Panc1 (cell line): Measurements from ENCODE around the gene C11orf54. TPM values are rescaled to one million over a fixed set of nuclear protein-coding genes. Genes with fewer than 3 reads are reported as not detected.

ENCODE experiments used
- ATAC-seq: fragments of 200-7000 bp; cut with Tn5 transposase; 2 replicates; pipeline ENCODE4 v1.9.1; 2020; ENCODE audit warnings: mild to moderate bottlenecking, moderate library complexity
- BruUV-seq: library from RNA; stranded (reverse); fragments of 400-500 nt; replicated peaks from 2 replicates; lab custom pipeline; 2021; lab: Mats Ljungman, UMichigan
- CTCF ChIA-PET: fragments of 300-600 bp; sonication (Branson Sonifier 250); formaldehyde crosslinking; loops from one replicate; lab custom pipeline; 2022; ENCODE audit warnings: antibody characterized with exemption; lab: Charles Lee
- POLR2A ChIA-PET: fragments of 300-600 bp; sonication (Branson Sonifier 250); formaldehyde crosslinking; loops from one replicate; lab custom pipeline; 2022; ENCODE audit warnings: antibody characterized with exemption; lab: Charles Lee
- DNase-seq: peaks from one replicate; pipeline ENCODE4 v3.0.0-alpha.2; 2010; ENCODE audit warnings: low read depth, low spot score
- H3K27ac ChIP-seq: 2 replicates; pipeline ENCODE4 v1.5.1; 2011; ENCODE audit warnings: mild to moderate bottlenecking, low read length, inconsistent platforms
- H3K27me3 ChIP-seq: fragments of 200-500 bp; sonication (Bioruptor generic); 2 replicates; pipeline ENCODE4 v1.6.0; 2014; ENCODE audit warnings: low read length, inconsistent platforms; ENCODE audit not compliant: control insufficient read depth, insufficient read depth
- H3K36me3 ChIP-seq: fragments of 200-500 bp; sonication (Bioruptor generic); 2 replicates; pipeline ENCODE4 v1.5.1; 2014; ENCODE audit warnings: inconsistent platforms, mild to moderate bottlenecking, low read length, moderate library complexity; ENCODE audit not compliant: control insufficient read depth, insufficient read depth
- H3K4me1 ChIP-seq: 2 replicates; pipeline ENCODE4 v1.5.1; 2011; ENCODE audit warnings: inconsistent platforms, mild to moderate bottlenecking, low read length, moderate library complexity; ENCODE audit not compliant: control insufficient read depth, insufficient read depth
- H3K4me3 ChIP-seq, 2 experiments: 2 replicates each; pipeline ENCODE4 v1.5.1; 2011 to 2012; ENCODE audit warnings: low read depth in 2 of 2, low read length in 2 of 2, mild to moderate bottlenecking in 2 of 2, inconsistent platforms in 1 of 2, moderate library complexity in 1 of 2
- H3K9me3 ChIP-seq: fragments of 200-500 bp; sonication (Bioruptor generic); 2 replicates; pipeline ENCODE4 v1.5.1; 2014; ENCODE audit warnings: low read depth, mild to moderate bottlenecking, inconsistent platforms, low read length, moderate library complexity; ENCODE audit not compliant: control insufficient read depth, insufficient read depth
- POLR2AphosphoS5 ChIP-seq: IDR thresholded peaks from 2 replicates; pipeline ENCODE4 v1.6.1; 2012; ENCODE audit warnings: mild to moderate bottlenecking, low read depth, low read length, moderate library complexity
- SIN3A ChIP-seq: IDR thresholded peaks from 2 replicates; pipeline ENCODE4 v1.6.1; 2012; ENCODE audit warnings: low read depth, mild to moderate bottlenecking, low read length, moderate library complexity, borderline replicate concordance; ENCODE audit not compliant: insufficient read depth
- TCF7L2 ChIP-seq: IDR thresholded peaks from 2 replicates; pipeline ENCODE4 v1.6.1; 2011; ENCODE audit warnings: mild to moderate bottlenecking, low read depth, low read length, inconsistent platforms
- in situ Hi-C: cut with HindIII; loops from 2 replicates; pipeline ENCODE4 v1.10.0; 2016; ENCODE audit warnings: low sequenced_read_pairs, low pct_unique_long_range_greater_than_20kb
- intact Hi-C: fragments of 100-400 bp; cut with micrococcal nuclease; formaldehyde crosslinking; loops from one replicate; pipeline ENCODE4 v1.10.0; 2022; ENCODE audit not compliant: unreplicated experiment
- total RNA-seq: library from RNA; stranded (reverse); gene quantifications from one replicate; pipeline ENCODE4 v1.2.1, GENCODE V29; 2021; ENCODE audit not compliant: unreplicated experiment
- TF ChIP-seq, protein P1 (sequence below): fragments of 450-650 bp; IDR thresholded peaks from 2 replicates; pipeline ENCODE4 v1.5.1; 2017; ENCODE audit warnings: mild to moderate bottlenecking
- TF ChIP-seq, protein P2 (sequence below), 2 experiments: IDR thresholded peaks; 2 replicates each; pipeline ENCODE4 v1.6.1; 2011 to 2012; ENCODE audit warnings: low read depth in 2 of 2, control low read depth in 1 of 2, low read length in 1 of 2, mild to moderate bottlenecking in 1 of 2, moderate library complexity in 1 of 2; ENCODE audit not compliant: insufficient read depth in 1 of 2

Gene C11orf54
- total RNA-seq, 1 experiment from 2014 or later, result 31.0 TPM

DNA sequence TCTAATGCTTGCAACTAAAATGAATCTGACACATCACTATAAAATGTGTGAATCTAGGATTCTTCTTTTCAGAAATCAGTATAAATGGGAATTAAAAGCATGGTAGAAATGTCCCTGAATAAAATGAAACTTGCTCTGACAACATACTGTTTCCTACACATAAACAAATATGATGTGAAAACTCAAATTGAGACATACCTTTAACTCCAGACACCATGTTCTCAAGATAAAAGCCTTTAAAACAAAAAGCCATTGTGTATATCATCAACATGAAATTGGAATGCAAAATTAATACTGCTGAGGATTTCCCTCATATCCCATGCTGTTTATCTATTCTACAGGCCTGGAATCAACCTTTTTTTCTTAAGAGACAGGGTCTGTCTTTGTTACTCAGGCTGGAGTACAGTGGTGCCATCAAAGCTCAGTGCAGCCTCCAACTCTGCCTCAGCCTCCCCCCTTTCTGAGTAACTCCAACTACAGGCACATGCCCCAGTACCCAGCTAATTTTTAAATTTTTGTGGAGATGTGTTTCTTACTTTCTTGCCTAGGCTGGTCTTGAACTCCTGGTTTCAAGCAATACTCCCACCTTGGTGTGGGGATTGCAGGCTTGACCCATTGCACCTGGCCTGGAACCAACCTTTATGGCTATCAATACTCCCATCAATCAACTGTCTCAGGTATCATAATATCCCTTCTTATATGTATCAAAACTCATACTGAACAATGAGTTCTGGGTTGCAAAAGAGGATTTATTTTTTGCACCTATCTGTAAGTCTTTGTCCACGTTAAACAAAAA lies 6.8 kb upstream of the C11orf54 start:
- TF ChIP-seq, protein P1, sequence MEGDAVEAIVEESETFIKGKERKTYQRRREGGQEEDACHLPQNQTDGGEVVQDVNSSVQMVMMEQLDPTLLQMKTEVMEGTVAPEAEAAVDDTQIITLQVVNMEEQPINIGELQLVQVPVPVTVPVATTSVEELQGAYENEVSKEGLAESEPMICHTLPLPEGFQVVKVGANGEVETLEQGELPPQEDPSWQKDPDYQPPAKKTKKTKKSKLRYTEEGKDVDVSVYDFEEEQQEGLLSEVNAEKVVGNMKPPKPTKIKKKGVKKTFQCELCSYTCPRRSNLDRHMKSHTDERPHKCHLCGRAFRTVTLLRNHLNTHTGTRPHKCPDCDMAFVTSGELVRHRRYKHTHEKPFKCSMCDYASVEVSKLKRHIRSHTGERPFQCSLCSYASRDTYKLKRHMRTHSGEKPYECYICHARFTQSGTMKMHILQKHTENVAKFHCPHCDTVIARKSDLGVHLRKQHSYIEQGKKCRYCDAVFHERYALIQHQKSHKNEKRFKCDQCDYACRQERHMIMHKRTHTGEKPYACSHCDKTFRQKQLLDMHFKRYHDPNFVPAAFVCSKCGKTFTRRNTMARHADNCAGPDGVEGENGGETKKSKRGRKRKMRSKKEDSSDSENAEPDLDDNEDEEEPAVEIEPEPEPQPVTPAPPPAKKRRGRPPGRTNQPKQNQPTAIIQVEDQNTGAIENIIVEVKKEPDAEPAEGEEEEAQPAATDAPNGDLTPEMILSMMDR, result no peak
- TF ChIP-seq POLR2AphosphoS5, result peak; percentile 87
- Histone ChIP-seq H3K27ac (peak overlapping the region; percentile 49; the same call in 1 of the 2 replicates), H3K4me1 (peaks cover 63% of the 10 kb centered on the region), H3K4me3 (no peak overlapping the region), H3K9me3 (no peaks in the 10 kb centered on the region), H3K36me3 (peaks cover 98% of the 10 kb centered on the region), H3K27me3 (no peaks in the 10 kb centered on the region)
- in situ Hi-C loops (no loop called here), intact Hi-C loops (no loop called here)
- POLR2A ChIA-PET, result no interaction called here
- DNase-seq (no peak), ATAC-seq (no peak)
- no TSS peak for BruUV-seq
- CTCF ChIA-PET, result no interaction called here

DNA sequence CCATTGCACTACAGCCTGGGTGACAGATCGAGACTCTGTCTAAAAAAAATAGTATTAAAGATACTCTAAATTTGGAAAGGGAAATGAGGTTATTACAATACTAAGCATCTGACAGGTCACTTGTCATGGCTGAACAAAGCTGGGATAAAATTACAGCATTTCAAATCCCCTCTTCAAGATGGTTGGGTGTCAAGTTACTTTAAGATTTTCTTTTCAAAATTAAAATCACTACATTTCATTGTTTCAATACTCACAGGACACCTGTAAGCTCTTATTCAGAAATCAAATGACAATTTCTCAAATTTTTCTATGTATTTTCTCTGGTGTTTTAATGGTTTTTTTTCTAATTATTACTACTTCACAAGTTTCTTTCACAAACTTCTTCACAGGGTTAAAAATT lies 5.8 kb upstream of the C11orf54 start:
- ATAC-seq (no peak), DNase-seq (no peak)
- ChIA-PET CTCF (no interaction called here), POLR2A (no interaction called here)
- no TSS peak for BruUV-seq
- intact Hi-C loops, result no loop called here
- H3K36me3 ChIP-seq, result peaks cover 94% of the 10 kb centered on the region
- H3K4me3 ChIP-seq, result peak overlapping the region in 1 of 2 experiments; percentile 84; a peak in 1 of 4 replicates
- no peaks in the 10 kb centered on the region for H3K9me3 ChIP-seq
- peak overlapping the region; percentile 48; the same call in 1 of the 2 replicates for H3K27ac ChIP-seq
- H3K4me1 ChIP-seq, result peaks cover 63% of the 10 kb centered on the region
- no peaks in the 10 kb centered on the region for H3K27me3 ChIP-seq
- in situ Hi-C loops, result no loop called here
- no peak for TF ChIP-seq TCF7L2
- peak; percentile 33; the same call in 1 of the 2 replicates for TF ChIP-seq POLR2AphosphoS5

DNA sequence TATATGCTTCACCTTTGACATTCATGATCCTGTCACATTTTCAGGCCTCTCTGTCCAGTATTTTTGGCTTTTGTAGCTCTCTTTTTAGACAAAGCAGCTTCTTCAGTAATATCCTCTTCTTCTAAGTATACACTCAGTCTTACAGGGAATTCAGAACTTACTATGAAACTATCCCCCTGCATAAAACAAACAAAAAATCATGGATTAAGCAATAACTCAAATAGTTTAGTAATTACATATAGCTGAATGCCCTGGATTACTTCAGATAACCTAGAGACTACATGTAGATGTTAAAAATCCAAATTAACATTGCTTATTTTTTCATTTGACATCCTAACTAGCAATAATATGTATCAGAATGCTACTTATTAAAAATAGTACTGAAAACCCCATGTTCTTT lies 5.3 kb upstream of the C11orf54 start:
- CTCF ChIA-PET, result no interaction called here
- ATAC-seq (no peak), DNase-seq (no peak)
- no peaks in the 10 kb centered on the region for H3K9me3 ChIP-seq
- H3K27me3 ChIP-seq, result no peaks in the 10 kb centered on the region
- peaks cover 92% of the 10 kb centered on the region for H3K36me3 ChIP-seq
- H3K4me3 ChIP-seq, result peak overlapping the region in 1 of 2 experiments; percentile 84; a peak in 1 of 4 replicates
- POLR2A ChIA-PET, result interaction anchor here (0.6 kb wide), 1 partner anchor 182 kb away, joined by 8 read pairs; no protein-coding TSS in a partner anchor
- peaks cover 60% of the 10 kb centered on the region for H3K4me1 ChIP-seq
- in situ Hi-C loops, result no loop called here
- intact Hi-C loops, result no loop called here
- H3K27ac ChIP-seq, result peak overlapping the region; percentile 48; the same call in 1 of the 2 replicates
- no peak for TF ChIP-seq TCF7L2
- TF ChIP-seq, protein P2, sequence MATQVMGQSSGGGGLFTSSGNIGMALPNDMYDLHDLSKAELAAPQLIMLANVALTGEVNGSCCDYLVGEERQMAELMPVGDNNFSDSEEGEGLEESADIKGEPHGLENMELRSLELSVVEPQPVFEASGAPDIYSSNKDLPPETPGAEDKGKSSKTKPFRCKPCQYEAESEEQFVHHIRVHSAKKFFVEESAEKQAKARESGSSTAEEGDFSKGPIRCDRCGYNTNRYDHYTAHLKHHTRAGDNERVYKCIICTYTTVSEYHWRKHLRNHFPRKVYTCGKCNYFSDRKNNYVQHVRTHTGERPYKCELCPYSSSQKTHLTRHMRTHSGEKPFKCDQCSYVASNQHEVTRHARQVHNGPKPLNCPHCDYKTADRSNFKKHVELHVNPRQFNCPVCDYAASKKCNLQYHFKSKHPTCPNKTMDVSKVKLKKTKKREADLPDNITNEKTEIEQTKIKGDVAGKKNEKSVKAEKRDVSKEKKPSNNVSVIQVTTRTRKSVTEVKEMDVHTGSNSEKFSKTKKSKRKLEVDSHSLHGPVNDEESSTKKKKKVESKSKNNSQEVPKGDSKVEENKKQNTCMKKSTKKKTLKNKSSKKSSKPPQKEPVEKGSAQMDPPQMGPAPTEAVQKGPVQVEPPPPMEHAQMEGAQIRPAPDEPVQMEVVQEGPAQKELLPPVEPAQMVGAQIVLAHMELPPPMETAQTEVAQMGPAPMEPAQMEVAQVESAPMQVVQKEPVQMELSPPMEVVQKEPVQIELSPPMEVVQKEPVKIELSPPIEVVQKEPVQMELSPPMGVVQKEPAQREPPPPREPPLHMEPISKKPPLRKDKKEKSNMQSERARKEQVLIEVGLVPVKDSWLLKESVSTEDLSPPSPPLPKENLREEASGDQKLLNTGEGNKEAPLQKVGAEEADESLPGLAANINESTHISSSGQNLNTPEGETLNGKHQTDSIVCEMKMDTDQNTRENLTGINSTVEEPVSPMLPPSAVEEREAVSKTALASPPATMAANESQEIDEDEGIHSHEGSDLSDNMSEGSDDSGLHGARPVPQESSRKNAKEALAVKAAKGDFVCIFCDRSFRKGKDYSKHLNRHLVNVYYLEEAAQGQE (IDR thresholded peaks at IDR 0.05; ENCODE audit: insufficient read depth in 1 of 2, low read depth in 2 of 2, low read length in 1 of 2), result no peak
- TF ChIP-seq, protein P1, result no peak
- TF ChIP-seq SIN3A, result no peak
- TF ChIP-seq POLR2AphosphoS5, result no peak
- no TSS peak for BruUV-seq
